NCI-H345 treated with DMSO at 0.1 percent for 48 hours (cell line): ENCODE results near the gene KRT17.
"Not testable (repeated sequence)": the region's sequence is repeated elsewhere in the genome, so short reads cannot be mapped to it uniquely, and the experiment has no call there.

ENCODE experiments used
- DNase-seq: peaks from one replicate; lab custom pipeline; 2025; ENCODE audit not compliant: unreplicated experiment; lab: John Stamatoyannopoulos, UW

The KRT17 gene

GRCh38 chr17:41635121-41636097 is 11.0 kb upstream of the KRT17 start:
- DNase-seq = no peak

DNA sequence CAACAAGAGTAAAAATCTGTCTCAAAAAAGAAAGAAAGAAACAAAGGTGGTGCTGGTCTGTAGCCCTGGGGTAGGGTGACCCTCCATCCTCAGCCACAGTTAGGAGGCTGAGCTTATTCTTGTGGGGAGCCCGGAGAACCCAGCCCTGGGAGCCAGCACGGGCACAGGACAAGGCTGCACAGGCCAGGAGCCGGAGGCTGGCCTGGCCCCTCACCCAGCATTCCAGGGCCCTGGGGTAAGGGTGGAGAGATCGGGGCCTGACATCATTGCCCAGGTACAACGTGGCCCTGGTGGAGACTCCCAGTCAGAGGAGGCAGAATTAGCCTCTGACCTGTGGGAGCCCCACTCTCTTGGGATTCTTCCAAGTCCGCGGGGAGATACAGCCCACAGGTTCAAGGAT is 10.3 kb upstream of the KRT17 start:
- no peak for DNase-seq

DNA sequence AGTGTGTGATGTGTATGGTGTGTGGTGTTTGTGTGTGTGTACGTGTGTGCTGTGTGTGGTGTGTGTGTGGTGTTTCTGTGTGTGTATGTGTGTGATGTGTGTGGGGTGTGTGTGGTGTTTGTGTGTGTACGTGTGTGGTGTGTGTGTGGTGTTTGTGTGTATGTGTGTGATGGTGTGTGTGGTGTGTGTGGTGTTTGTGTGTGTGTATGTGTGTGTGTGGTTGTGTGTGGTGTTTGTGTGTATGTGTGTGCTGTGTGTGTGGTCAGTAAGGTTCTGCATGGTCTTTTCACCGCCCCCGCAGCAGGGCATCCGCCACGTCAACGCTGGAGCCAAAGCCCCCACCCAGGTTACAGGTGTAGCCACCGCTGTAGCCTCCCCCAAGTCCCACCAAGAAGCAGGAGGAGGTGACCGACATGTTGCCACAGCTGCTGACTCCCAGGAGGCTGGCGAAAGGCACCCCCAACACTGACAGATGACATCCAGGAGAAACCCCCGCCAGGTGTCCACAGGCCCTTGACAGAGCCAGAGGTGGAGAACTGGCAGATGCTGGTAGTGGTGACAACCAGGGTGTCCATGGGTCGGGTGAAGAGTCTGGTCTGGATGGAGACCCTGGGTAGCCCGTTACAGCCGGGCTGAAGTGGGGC is 9.3 kb upstream of the KRT17 start:
- no peak for DNase-seq

DNA sequence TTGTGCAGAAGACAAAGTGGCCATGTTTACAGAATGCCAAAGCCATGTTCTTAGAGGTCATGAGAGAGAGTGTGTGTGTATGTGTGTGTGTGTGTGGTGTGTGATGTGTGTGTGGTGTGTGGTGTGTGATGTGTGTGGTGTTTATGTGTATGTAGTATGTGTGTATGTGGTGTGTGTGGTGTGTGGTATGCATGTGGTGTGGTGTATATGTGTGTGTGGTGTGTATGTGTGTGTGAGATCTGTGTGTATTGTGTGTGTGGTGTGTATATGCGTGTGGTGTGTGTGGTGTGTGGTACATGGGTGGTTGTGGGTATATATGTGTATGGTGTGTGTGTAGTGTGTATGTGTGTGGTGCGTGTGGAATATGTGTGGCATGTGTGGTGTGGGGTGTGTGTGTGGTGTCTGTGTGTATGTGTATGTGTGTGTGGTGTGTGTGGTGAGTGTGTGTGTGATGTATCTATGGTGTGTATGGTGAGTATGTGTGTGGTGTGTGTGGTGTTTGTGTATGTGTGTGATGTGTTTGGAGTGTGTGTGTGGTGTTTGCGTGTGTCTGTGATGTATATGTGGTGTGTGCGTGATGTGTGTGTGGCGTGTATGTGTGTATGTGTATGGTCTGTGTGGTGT is 8.2 kb upstream of the KRT17 start:
- no peak for DNase-seq

- no peak for DNase-seq
These were observed 7.5 kb upstream of the KRT17 start for GRCh38 chr17:41631898-41632285.

DNA sequence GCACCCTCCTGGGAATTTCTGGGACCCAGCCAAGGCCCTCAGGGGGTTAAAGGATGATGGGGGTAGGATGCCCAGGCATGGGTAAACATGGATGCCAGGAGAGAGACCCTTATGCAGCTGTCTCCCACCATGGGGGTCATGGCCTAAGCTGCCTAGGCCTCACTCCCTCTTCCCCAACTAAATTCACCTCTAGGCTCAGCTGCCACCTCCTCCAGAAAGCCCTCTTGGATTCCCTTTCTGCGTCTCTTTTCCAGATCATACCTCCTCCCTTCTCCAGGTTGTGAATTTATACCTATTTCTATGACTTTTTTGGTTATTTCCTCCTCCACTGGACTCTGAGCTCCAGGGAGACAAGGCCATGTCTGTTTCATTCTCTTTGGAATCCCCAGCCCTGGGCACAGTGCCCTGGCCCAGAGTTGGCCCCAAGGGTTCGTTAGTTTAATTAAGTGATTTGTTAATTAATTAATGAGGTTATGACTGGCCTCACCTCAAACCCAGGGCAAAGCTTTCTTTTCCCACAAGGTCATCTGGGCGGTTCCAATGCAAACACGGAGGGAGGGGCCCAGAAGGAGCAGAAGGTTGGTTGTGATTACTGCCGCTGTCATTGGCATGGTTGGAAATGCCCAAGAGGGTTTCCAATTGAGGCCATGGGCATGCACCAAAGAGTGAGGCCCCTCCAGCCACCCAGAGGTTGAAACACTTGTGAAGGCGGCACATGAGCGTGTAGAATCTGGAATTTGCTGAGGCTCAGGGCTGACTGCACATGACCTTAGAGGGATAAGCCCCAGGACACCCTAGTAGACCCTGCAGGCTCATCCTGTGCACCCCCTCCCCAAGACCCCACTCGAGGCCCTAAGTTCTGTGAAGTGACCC is 6.9 kb upstream of the KRT17 start:
- no peak for DNase-seq

DNA sequence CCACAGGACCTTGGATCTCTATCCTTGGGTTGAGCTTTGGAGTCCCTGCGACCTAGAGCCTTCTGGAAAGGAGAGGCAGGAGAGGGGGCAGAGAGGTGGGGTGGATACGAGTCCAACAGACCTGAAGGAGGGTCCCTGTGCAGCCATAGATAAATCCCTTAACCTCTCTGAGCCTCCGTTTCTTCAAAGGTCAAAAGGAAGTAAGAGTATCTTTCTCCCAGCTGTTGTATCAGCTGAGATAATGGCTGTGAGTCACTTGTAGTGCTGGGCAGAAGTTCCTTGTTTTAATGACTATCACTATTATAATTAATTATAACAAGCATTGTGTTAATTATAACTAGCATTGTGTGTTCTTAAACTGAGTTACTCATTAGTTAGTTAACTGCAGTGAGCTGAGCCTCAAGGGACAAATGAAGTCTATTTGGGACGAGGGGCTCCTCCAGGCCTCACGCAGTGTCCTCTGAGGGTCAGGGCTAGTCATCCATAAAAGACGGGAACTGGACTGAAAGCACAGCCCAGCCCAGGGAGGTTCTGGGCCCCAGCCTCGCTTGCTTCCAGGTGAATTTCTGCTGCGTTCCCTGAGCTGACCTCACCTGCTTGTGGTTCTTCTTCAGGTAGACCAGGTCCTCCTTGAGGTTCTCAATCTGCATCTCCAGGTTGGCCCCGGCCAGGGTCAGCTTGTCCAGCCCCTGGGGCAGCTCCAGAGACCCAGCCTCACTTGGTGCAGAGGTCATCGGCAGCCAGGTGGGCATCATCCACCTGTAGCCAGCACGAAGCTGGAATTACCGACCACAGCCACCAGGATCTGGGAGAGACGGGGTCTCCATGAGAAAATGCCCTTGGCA is 5.7 kb upstream of the KRT17 start:
- no peak for DNase-seq

- no peak for DNase-seq
These were observed 4.9 kb upstream of the KRT17 start for GRCh38 chr17:41629316-41629715.

DNA sequence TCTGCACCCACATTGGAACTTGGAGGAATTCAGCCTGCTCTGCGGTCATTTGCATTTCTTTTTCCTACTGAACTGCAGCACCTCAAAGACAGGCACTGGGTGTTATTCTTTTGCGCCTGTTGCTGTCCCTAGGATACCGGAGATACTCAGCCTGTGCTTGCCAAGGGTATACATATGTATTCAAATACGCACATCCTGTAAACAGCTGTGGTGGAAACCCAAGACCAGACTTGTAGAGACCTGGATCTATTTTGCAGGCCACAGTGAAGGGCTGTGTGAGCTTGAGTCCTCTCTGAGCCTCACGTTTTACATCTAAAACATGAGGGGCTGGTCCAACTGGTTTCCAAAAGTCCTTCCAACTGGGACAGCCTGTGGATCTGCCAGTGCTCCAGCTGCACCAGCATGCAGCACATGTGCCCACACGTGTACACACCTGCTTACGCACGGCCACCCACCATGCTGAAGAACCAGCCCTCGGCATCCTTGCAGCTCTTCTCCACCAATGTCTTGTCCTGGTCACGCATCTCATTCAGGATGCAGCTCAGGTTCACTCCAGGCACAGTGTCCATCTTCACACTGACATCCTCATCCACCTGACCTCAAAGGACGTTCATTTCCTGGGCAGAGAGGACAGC is 4.4 kb upstream of the KRT17 start:
- DNase-seq = not testable (repeated sequence)

DNA sequence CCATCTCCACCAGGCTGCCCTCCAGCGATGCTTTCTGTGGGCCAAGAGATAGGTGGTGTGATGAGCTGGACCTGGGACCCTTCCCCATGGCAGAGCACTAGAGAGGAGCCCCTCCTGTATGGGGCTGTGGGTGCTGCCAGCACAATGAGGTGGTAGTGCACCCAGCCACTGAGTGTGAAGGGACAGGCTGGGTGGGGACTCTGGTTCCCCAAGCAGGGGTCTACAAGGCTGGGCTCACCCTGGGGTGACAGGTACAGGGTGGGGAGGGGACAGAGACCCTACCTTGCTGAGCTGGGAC is 3.6 kb upstream of the KRT17 start:
- DNase-seq = not testable (repeated sequence)

DNA sequence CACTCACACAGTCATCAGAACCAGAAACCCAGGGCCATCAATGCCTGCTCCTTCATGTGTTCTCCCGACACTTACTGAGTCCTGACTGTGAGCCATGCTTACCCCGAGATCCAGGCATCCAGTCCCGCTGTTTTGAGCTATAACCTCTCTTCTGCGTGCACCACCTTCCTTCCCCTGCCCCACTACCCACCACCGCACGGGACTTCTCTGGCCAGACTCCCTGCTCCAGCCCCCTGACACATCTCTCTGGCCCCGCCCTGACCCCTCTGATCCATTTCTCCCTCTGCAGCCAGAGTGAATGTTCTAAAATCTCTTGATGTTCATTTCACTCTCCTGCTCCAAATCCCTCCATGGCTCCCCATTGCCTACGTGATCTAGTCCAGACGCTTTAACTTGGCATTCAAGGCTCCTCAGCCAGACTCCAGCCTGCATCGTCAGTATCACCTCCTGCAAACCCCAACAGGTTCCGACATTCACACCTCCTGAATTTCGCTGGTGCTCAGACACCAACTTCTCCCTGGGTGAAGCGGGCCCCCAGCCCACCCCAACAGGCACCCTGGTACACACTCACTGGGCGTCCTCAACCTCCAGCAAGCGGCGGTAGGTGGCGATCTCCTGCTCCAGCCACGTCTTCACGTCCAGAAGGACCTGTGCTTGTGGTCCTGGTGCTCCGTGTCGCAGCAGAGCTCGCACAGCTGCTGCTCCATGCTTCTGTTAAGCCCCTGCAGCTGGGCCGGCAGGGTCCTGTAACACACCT is 3.1 kb upstream of the KRT17 start:
- DNase-seq = no peak

DNA sequence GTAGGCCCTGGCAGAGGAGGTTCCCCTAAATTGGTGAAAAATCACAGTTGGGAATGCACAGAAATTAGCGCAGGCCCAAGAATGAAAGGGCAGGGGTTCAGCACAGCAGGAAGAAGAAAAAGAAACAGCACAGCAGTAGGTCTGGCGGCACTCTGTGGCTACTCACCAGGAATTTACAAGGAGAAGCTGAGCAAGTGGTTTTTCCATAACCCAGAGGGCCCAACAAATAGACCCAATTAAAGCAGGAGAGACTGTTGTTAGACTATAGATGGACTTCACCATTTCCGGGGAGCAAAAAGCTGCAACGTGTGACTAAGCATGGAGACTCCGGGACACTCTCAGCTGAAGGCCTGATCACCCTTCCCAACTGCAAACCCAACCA is 2.5 kb upstream of the KRT17 start:
- not testable (repeated sequence) for DNase-seq

- not testable (repeated sequence) for DNase-seq
These were observed 1.9 kb upstream of the KRT17 start for GRCh38 chr17:41626028-41626913.

- no peak for DNase-seq
These were observed 1.2 kb upstream of the KRT17 start for GRCh38 chr17:41625602-41626001.

- DNase-seq = not testable (repeated sequence)
These were observed 1.1 kb downstream of the KRT17 start for GRCh38 chr17:41623184-41623861.

GRCh38 chr17:41622340-41623183 is 1.8 kb downstream of the KRT17 start:
- DNase-seq = not testable (repeated sequence)

DNA sequence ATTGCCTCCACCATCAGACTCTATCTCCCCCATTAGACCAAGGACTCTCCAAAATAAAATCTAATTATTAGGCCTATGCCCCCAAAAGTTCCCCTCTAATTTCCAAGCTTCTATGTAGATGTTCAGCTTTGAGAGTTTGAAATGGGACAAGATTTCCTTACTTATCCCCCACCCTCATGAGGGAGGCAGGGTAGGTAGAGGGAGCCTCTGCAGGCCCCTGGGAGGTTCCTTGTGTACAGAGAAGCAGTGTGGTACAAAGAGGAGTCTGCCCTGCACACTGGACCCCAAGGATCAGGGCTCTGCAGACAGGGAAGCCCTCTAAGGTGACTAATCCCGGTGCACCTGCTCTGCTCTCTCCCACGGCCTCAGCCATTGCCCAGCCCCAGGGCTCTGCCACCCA is 2.5 kb downstream of the KRT17 start:
- no peak for DNase-seq
